GM23248 (cell line): ENCODE data around the gene PITPNB.

ENCODE experiments used
- EZH2 ChIP-seq: fragments of 200-600 bp; sonication (generic); IDR thresholded peaks from 2 replicates; pipeline ENCODE4 v1.6.1; 2018; ENCODE audit warnings: antibody characterized with exemption, mild to moderate bottlenecking; ENCODE audit not compliant: insufficient read depth, poor library complexity, severe bottlenecking
- EZH2phosphoT487 ChIP-seq: fragments of 200-600 bp; sonication (generic); IDR thresholded peaks from 2 replicates; pipeline ENCODE4 v1.6.1; 2018; ENCODE audit warnings: antibody characterized with exemption, moderate library complexity, mild to moderate bottlenecking, low read depth; ENCODE audit not compliant: insufficient read depth

- TF ChIP-seq EZH2 (no peak), EZH2phosphoT487 (no peak)
These were observed 33.0 kb upstream of the PITPNB start for GRCh38 chr22:27952091-27952490.
